DOHH2 (cell line): ENCODE measurements around the gene TRIM75.

Source experiments
- CTCF ChIP-seq: fragments of 200-600 bp; sonication (generic); IDR thresholded peaks from one replicate; pipeline ENCODE4 v1.5.1; 2014; ENCODE audit warnings: antibody characterized with exemption, mild to moderate bottlenecking, low read depth, low read length; ENCODE audit not compliant: poor library complexity, severe bottlenecking
- EZH2phosphoT487 ChIP-seq: fragments of 200-600 bp; sonication (generic); IDR thresholded peaks from 2 replicates; pipeline ENCODE4 v1.6.1; 2017; ENCODE audit warnings: borderline replicate concordance, mild to moderate bottlenecking, antibody characterized with exemption, low read length, moderate library complexity, mixed read lengths

GRCh38 chr4:165079476-165079875, 25.8 kb downstream of the TRIM75 start:
- no peak for TF ChIP-seq CTCF
- no peak for TF ChIP-seq EZH2phosphoT487
